Lower lobe of right lung (tissue), 2 donors: Measurements from ENCODE around the gene NFYB. TPM values are rescaled to one million over a fixed set of nuclear protein-coding genes. Genes with fewer than 3 reads are reported as not detected.
"Not testable (repeated sequence)": the region's sequence is repeated elsewhere in the genome, so short reads cannot be mapped to it uniquely, and the experiment has no call there.

Source experiments
- ATAC-seq, 2 donors: fragments of 200-7000 bp; cut with Tn5 transposase; one replicate each; pipeline ENCODE4 v1.9.1; 2020 to 2022; ENCODE audit warnings: mild to moderate bottlenecking in 2 of 2, moderate library complexity in 2 of 2
- DNase-seq: peaks from one replicate; pipeline ENCODE4 v3.0.0-alpha.2; 2020
- H3K27ac ChIP-seq: fragments of 200-600 bp; one replicate; pipeline ENCODE4 v1.8.0; 2022
- H3K27me3 ChIP-seq: fragments of 200-600 bp; one replicate; pipeline ENCODE4 v1.8.0; 2022; ENCODE audit warnings: low read depth
- H3K36me3 ChIP-seq: fragments of 200-600 bp; one replicate; pipeline ENCODE4 v1.8.0; 2022; ENCODE audit warnings: mild to moderate bottlenecking
- H3K4me1 ChIP-seq: fragments of 200-600 bp; one replicate; pipeline ENCODE4 v1.8.0; 2022
- H3K4me3 ChIP-seq: fragments of 200-600 bp; one replicate; pipeline ENCODE4 v1.8.0; 2022; ENCODE audit warnings: mild to moderate bottlenecking
- H3K9me3 ChIP-seq: fragments of 200-600 bp; one replicate; pipeline ENCODE4 v1.8.0; 2022
- intact Hi-C: fragments of 100-400 bp; cut with DNase I; formaldehyde crosslinking; loops from one replicate; pipeline ENCODE4 v1.11.0; 2022
- total RNA-seq: library from RNA; stranded (reverse); fragmentation: NEBNext Ultra II Directional; extraction: Animal tissue kit (Norgen Biotek cat#: 25700); gene quantifications from one replicate; pipeline ENCODE4 v1.2.1, GENCODE V29; 2021
- TF ChIP-seq, protein P1 (sequence below): fragments of 200-600 bp; IDR thresholded peaks from one replicate; pipeline ENCODE4 v1.8.0; 2022; ENCODE audit warnings: antibody characterized with exemption, mild to moderate bottlenecking
- donor health status: DM: no; HTN: yes; CAD: no; lungs with severe emphysema.

The NFYB gene
- total RNA-seq, 1 donor from 2014 or later: 31.2 TPM

DNA sequence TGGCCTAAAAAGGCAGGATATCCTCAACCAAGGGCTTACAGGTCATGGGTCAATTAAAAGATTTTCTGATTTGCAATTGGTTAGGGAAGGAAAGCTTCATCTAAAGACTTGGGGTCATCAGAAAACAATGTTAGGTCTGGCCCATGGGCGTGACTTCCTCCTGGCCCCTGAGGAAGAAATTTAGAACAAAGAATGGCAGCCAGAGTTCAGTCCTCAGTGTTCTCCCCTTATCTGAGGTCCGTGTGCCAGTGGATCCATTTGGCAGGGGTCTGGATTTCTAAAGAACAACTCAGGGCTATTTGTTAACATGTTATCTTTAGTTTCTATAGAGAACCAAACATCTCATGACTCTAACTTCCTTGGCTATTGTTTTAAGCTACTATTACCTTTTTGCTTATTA is 27.8 kb upstream of the NFYB start:
- Histone ChIP-seq H3K9me3 (no peaks in the 10 kb centered on the region), H3K27ac (no peak overlapping the region), H3K36me3 (no peaks in the 10 kb centered on the region), H3K4me3 (no peak overlapping the region), H3K4me1 (no peaks in the 10 kb centered on the region), H3K27me3 (no peaks in the 10 kb centered on the region)
- intact Hi-C loops: no loop called here
- no peak for ATAC-seq
- TF ChIP-seq, protein P1, sequence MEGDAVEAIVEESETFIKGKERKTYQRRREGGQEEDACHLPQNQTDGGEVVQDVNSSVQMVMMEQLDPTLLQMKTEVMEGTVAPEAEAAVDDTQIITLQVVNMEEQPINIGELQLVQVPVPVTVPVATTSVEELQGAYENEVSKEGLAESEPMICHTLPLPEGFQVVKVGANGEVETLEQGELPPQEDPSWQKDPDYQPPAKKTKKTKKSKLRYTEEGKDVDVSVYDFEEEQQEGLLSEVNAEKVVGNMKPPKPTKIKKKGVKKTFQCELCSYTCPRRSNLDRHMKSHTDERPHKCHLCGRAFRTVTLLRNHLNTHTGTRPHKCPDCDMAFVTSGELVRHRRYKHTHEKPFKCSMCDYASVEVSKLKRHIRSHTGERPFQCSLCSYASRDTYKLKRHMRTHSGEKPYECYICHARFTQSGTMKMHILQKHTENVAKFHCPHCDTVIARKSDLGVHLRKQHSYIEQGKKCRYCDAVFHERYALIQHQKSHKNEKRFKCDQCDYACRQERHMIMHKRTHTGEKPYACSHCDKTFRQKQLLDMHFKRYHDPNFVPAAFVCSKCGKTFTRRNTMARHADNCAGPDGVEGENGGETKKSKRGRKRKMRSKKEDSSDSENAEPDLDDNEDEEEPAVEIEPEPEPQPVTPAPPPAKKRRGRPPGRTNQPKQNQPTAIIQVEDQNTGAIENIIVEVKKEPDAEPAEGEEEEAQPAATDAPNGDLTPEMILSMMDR: no peak
- DNase-seq: no peak

DNA sequence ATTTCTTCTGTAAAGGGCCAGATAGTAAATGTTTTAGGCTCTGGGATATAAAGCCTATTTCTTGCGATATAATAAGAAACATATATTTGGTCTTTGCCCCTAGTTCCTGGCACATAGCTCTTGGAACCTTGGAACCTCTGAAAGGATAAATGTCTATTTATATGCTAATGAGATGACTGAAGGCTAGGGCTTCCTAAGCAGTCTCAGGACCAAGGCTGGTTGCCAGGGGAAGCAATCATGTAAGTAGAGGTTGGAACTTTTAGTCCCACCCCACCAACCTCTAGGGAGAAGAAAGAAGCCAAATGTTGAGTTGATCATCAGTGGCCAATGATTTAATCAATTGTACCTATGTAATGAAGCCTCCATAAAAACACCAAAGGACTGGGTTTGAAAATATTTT is 26.6 kb upstream of the NFYB start:
- DNase-seq: no peak
- ATAC-seq: no peak
- Histone ChIP-seq H3K9me3 (no peaks in the 10 kb centered on the region), H3K27ac (no peak overlapping the region), H3K36me3 (no peaks in the 10 kb centered on the region), H3K27me3 (no peaks in the 10 kb centered on the region), H3K4me3 (no peak overlapping the region), H3K4me1 (no peaks in the 10 kb centered on the region)
- TF ChIP-seq, protein P1: no peak
- intact Hi-C loops: no loop called here

DNA sequence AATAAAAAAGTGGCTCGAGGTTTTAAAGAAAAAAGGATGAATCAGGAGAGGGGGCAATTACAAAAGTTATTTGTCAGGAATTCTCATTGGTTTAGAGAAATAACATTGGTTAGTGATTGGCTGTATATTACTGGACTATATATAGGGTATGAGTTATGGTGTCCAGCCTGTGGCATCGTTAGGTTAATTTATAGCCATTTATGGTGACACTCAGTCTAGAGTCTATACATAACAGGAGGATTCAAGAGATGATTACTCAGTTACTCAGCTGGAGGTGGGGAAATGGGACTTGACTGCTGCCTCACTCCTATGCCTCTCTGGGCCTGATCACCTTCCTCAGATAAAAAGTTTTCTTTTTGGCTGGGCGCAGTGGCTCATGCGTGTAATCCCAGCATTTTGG is 25.6 kb upstream of the NFYB start:
- intact Hi-C loops: no loop called here
- Histone ChIP-seq H3K27ac (no peak overlapping the region), H3K4me3 (no peak overlapping the region), H3K36me3 (no peaks in the 10 kb centered on the region), H3K9me3 (no peaks in the 10 kb centered on the region), H3K27me3 (no peaks in the 10 kb centered on the region), H3K4me1 (no peaks in the 10 kb centered on the region)
- TF ChIP-seq, protein P1: no peak
- ATAC-seq (no peak), DNase-seq (no peak)

DNA sequence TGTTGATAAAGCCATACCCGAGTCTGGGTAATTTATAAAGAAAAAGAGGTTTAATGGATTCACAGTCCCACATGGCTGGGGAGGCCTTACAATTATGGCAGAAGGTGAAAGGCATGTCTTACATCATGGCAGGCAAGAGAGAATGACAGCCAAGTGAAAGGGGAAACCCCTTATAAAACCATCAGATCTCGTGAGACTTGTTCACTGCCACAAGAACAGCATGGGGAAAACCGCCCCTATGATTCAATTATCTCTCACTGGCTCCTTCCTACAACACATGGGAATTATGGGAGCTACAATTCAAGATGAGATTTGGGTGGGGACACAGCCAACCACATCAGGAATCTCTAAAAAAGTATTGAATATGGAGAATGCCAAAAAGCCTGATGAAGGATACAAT is 25.0 kb upstream of the NFYB start:
- H3K4me3 ChIP-seq, H3K4me1 ChIP-seq, DNase-seq, ATAC-seq, H3K36me3 ChIP-seq, H3K27me3 ChIP-seq, H3K9me3 ChIP-seq, H3K27ac ChIP-seq, intact Hi-C loops: not testable (repeated sequence)

DNA sequence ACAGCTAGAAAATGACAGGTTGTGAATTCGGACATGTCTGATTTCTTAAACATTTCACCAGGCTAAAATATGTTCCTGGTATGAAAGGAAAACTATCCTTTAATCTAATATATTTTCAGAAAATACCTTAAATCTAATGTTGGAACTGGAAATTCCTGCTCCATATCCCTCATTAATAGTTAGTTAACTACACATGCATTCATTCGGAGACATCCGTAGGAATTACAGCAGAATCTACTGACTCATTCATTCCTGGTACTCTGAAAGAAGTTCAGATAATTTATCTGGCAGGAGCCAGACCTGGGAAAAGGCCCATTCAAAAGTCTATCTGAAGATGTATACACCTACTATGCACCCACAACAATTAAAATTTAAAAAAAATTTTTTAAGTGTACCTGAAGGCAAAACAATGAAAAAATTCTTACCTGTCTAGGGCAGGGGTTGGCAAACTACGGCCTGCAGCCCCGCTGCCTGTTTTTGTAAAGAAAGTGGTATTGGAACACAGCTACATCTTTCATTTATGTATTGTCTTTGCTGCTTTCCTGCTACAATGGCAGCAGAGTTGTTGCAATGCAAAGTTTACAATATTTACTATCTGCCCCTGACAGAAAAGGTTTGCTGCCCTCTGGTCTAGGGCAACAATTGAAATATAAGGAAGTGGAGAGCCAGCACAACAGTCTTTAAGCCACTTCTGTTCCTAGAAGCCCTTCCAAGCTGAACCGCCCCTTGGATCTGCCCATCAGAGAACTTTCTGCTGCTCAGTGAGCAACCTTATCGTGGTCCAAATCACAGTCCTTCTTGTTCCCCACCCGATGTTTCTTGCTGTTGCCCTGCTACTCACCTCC is 17.9 kb upstream of the NFYB start:
- Histone ChIP-seq H3K36me3 (no peaks in the 10 kb centered on the region), H3K4me1 (peaks cover 6% of the 10 kb centered on the region), H3K9me3 (no peaks in the 10 kb centered on the region), H3K27me3 (no peaks in the 10 kb centered on the region), H3K27ac (no peak overlapping the region), H3K4me3 (no peak overlapping the region)
- intact Hi-C loops: no loop called here
- TF ChIP-seq, protein P1: no peak
- ATAC-seq (no peak), DNase-seq (no peak)

DNA sequence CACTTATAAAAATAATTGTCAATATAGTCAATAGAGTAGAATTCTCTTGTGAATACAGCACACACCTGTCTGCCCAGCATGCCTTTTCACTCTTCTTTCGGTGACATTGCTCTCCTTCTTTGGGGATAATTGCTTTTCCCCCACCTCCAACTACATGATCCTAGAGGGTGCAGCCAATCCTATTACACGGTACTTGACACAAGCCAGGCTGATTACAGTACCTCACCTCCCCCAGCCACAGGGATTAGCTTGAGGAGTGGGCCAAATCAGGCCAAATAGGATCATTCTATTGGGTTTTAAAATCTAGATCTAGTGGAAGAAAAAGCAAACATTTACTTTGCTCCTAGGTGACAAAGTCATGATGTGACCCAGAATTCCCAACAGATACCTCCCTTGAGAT is 16.8 kb upstream of the NFYB start:
- no peak for ATAC-seq
- no peak for DNase-seq
- intact Hi-C loops: no loop called here
- no peaks in the 10 kb centered on the region for H3K27me3 ChIP-seq
- TF ChIP-seq, protein P1: no peak
- H3K27ac ChIP-seq: no peak overlapping the region
- H3K4me3 ChIP-seq: no peak overlapping the region
- peaks cover 6% of the 10 kb centered on the region for H3K4me1 ChIP-seq
- no peaks in the 10 kb centered on the region for H3K9me3 ChIP-seq
- H3K36me3 ChIP-seq: no peaks in the 10 kb centered on the region
